GM03348 (cell line): ENCODE results near the gene INPP5D.
"Not testable (repeated sequence)": the region's sequence is repeated elsewhere in the genome, so short reads cannot be mapped to it uniquely, and the experiment has no call there.

ENCODE experiments used
- DNase-seq: peaks from one replicate; pipeline ENCODE4 v3.0.0; 2012; ENCODE audit warnings: low spot score

INPP5D gene

DNA sequence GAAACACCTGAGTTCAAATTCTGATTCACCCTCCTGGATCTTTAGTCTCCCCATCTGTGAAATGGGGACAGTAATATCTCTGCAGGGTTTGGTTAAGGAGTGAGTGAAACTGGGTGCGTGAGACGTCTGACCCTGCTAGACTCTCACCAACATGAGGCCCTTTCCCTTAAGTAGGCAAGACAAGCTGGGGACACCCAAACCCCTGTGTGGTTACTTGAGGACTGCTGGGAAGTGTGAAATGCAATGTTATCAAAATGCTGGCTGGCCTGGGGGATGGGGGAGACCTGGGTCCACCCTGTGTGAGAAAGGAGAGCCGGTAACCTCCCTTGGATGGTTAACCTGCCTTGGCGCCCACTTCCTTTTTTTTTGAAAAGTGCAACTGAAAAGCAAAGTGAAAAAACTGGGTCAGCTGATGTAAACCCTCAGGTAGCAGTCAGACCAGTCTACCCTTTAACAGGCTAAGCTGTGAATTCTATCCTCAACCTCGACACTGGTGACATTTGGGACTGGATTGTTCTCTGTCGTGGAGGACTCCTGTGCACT is 82.3 kb downstream of the INPP5D start:
- no peak for DNase-seq

DNA sequence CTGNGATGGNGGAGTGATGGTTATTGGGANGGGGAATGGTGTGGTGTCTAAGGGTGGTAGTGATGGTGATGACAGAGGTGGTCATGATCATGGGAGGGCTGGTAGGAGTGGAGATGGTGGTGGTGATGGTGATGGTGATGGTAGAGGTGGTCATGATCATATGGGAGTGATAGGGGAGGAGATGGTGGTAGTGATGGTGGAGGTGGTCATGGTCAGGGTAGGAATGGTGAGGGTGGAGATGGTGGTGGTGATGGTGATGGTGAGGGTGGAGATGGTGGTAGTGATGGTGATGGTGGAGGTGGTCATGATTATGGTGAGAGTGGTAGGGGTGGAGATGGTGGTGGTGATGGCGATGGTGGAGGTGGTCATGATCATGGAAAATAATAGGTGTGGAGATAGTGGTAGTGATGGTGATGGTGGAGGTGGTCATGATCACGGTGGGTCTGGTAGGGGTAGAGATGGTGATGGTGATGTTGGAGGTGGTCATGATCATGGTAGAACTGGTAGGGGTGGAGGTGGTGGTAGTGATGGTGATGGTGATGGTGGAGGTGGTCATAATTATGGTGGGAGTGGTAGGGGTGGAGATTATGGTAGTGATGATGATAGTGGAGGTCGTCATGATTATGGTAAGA is 83.7 kb downstream of the INPP5D start:
- no peak for DNase-seq

DNA sequence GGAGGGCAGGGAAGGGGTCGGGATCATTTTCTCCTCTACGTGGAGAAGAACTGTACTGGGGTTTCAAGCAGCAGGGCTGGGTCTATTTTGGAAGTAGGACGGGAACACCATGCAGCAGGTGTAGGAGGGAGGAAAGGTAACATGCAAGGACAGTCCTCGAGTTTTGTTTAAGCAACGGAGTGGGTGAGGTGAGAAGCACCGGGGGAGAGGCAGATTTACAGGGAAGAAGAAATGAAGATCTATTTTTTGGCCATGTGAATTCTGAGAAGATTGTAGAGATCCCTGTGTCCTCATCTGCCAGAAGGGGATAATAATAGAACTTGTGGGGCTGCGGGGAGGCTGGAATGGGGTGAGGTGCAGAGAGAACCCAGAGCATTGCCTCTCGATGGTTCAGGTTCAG is 85.6 kb downstream of the INPP5D start:
- DNase-seq = no peak

DNA sequence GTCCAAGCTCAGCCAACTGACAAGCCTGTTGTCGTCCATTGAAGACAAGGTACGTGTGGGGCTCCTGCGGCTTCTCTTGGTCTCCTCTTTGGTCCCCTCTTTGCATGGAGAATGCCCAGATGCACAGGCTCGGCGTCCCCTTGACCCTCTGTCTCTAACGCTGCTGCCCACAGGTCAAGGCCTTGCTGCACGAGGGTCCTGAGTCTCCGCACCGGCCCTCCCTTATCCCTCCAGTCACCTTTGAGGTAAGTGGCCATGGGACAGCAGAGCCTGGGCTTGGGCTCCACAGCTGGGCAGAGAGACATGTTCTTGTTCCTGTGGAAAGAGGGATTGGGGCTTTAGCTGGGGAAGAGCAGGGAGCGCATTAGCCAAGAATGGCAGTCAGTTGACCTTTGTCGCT is 86.1 kb downstream of the INPP5D start:
- DNase-seq = no peak

- DNase-seq = no peak
These were observed 87.1 kb downstream of the INPP5D start for GRCh38 chr2:233147136-233147828.

- no peak for DNase-seq
These were observed 87.7 kb downstream of the INPP5D start for GRCh38 chr2:233147829-233148167.

- DNase-seq = no peak
These were observed 88.2 kb downstream of the INPP5D start for GRCh38 chr2:233148354-233148753.

DNA sequence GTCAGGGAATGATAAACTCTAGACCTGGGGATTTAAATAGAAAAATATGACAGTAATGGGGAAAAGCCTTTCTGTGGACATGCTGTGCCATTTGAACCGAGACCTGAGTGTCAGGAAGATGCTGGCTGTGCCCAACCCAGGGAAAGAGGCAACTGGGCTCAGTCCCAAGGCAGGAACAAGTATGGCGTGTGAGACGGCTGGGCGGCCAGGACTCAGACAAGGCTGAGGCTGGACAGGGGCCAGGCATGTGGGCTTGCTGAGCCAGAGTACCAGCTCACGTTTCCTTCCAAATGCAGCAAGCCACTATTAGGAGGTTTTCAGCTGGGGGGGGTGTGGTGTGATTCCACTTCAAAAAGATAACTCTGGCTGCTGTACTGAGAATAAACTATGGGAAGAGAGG is 92.4 kb downstream of the INPP5D start:
- DNase-seq = peak; percentile 40

- no peak for DNase-seq
These were observed 93.1 kb downstream of the INPP5D start for GRCh38 chr2:233153146-233153798.

- DNase-seq = no peak
These were observed 95.9 kb downstream of the INPP5D start for GRCh38 chr2:233156001-233156400.

DNA sequence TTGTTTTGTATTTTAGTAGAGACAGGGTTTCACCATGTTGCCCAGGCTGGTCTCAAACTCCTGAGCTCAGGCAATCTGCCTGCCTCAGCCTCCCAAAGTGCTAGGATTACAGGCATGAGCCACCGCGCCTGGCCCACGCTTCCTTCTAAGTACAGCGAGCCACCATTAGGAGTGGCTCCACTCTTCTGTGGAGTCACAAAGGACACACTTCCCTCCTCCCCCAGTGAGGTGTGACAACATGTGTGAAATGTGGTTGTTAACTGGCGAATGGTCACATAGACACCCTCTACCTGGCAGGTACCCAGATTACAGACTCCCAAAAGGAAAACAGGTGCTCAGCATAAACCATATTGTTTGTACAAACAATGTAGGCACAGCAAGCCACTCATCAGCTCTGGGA is 96.3 kb downstream of the INPP5D start:
- DNase-seq = not testable (repeated sequence)

DNA sequence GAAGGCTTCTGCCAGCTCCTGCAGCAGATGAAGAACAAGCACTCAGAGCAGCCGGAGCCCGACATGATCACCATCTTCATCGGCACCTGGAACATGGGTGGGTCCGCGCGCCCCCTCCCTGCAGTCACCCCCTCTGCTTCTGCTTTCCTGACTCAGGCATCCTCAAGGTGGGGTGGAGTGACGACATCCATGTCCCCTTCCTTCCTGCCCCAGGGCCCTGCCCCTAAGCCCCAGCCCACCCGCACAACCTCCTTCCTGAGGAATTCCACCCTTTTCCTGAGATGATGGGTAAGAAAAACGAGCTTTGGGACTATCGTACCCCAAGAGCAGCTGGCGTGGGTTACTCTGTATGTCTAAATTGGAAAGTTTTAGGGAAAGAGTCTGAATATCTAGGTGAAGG is 101.6 kb downstream of the INPP5D start:
- no peak for DNase-seq

- DNase-seq = no peak
These were observed 102.6 kb downstream of the INPP5D start for GRCh38 chr2:233162770-233163169.

DNA sequence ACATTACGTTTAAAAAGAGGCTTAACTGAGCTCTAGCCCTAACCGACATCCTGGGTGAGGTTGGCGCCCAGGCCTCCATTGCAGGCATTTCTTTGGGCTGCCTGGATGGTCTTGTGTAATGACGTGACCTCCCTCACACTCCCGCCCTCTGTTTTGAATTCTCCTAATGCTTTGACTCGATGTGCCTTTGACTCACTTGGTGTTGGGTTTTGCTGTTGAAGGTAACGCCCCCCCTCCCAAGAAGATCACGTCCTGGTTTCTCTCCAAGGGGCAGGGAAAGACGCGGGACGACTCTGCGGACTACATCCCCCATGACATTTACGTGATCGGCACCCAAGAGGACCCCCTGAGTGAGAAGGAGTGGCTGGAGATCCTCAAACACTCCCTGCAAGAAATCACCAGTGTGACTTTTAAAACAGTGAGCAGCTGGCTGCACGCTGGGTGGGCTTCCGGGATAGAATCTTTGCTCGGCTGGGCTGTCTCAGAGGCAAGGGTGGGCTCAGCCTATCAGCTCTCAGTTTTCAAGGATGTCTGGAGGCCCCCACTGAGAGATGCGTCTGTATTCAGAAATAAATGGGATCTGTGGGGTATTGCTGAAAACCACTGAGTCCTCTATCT is 103.5 kb downstream of the INPP5D start:
- no peak for DNase-seq

GRCh38 chr2:233164128-233164635 is 104.0 kb downstream of the INPP5D start:
- no peak for DNase-seq

- no peak for DNase-seq
These were observed 104.8 kb downstream of the INPP5D start for GRCh38 chr2:233164967-233165366.

GRCh38 chr2:233165543-233165894 is 105.4 kb downstream of the INPP5D start:
- no peak for DNase-seq

GRCh38 chr2:233165895-233166661 is 105.9 kb downstream of the INPP5D start:
- no peak for DNase-seq

DNA sequence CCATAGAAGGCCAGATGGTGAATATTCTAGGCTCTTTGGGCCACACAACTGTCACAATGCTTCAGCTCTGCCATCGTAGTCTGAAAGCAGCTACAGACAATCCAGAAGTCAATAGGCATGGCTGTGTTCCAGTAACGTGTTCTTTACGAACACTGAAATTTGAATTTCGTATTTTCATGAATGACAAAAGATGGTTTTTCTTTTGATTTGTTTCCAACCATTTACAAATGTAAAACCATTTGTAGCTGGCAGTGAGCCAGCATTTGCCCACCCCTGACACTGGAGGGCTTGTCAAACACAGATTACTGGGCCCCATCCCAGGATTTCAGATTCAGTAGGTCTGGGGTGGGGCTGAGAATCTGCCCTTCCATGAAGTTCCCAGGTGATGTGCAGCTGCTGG is 108.3 kb downstream of the INPP5D start:
- no peak for DNase-seq

DNA sequence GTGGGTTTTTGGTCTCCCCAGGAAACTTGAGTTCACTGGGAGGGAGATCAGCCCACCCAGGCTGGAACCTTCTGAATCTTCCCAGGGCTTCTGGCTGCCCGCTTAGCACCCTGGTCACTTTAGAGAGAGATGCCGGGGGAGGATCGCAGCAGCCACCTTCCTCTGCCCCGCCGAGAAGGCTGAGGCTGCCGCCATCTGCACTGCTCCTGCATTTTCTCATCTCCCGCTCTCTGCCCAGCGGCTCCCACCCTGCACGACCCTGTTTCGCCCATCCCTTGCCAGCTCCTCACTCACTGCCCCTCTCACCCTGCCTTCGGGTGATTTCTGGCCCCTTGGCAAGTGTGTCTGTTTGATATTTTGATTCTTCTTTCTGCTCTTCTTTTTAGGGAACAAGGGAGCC is 108.8 kb downstream of the INPP5D start:
- no peak for DNase-seq

- DNase-seq = no peak
These were observed 111.2 kb downstream of the INPP5D start for GRCh38 chr2:233171344-233171743.

- no peak for DNase-seq
These were observed 113.0 kb downstream of the INPP5D start for GRCh38 chr2:233173115-233173514.
